Frontal cortex (tissue), 4 donors: ENCODE data around the gene SCMH1. TPM values are rescaled to one million over a fixed set of nuclear protein-coding genes. Genes with fewer than 3 reads are reported as not detected.
"Not testable (repeated sequence)": the region's sequence is repeated elsewhere in the genome, so short reads cannot be mapped to it uniquely, and the experiment has no call there.

Source experiments
- DNase-seq, 2 donors: peaks; one replicate each; pipeline ENCODE4 v3.0.0; 2012; ENCODE audit warnings: low spot score in 2 of 2
- FAIRE-seq: peaks from 2 replicates; lab custom pipeline; 2012; peaks lifted over from hg19 to GRCh38; lab: Jason Lieb, UNC
- total RNA-seq: library from RNA; depleted of rRNA; stranded (reverse); fragments of >200 nt; gene quantifications from one replicate; pipeline ENCODE4 v1.2.3, GENCODE V29; 2014
- donor health status: control.
- donor health status: control.
- donor health status: control.

Gene SCMH1
- total RNA-seq, 1 donor from 2014 or later = 29.8 TPM

DNA sequence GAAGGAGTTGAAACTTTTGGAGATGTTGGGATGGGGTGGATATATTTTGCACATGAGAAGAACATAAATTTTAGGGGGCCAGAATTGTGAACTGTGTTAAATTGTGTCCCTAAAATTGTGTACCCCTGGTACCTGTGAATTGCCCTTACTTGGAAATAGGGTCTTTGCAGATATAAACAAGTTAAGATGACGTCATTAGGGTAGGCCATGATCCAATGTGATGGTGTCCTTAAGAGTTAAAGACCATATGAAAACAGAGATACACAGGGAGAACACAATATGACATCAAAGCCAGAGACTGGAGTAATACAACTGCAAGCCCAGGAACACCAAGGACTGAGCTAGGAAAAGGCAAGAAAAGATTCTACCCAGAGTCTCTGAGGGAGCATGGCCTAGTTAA, 24.0 kb downstream of the SCMH1 start:
- DNase-seq = no peak
- no peak for FAIRE-seq

DNA sequence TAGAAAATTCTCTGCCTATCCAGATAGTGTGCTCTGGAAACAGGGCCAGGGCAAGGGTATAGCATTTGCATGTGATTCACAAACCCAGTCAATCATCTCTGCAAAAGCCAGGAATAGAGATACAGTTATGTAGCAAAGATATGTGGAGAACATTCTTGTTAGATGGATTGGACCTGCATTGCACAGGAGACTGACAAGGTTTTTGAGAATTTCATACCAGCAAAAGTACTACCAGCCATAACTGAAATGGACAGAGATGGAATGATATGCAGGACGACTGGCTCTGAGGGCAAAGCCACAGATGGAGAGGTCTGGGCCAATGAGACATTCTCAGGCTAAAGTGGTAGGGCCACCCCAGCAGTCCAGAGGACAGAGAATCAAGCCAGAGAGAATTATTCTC, 24.7 kb downstream of the SCMH1 start:
- FAIRE-seq = no peak
- no peak for DNase-seq

DNA sequence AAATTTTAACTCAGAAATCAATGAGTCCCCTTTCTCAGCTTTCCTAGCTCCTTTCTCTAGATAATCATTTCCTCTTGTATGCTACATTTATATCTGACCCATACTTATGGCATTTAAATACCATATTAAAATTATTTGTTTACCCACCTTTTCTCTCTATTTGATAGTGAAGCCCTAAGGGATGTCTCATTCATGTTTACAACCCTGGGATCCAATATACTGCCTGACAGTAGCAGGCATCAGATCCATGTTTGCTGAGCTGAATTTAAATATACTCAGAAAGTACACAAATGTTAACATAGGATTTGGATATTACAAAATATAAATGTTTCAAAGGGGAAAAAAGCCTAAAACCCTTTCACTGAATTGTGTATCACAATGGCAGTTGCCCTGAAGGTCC, 26.5 kb downstream of the SCMH1 start:
- no peak for FAIRE-seq
- DNase-seq = no peak

DNA sequence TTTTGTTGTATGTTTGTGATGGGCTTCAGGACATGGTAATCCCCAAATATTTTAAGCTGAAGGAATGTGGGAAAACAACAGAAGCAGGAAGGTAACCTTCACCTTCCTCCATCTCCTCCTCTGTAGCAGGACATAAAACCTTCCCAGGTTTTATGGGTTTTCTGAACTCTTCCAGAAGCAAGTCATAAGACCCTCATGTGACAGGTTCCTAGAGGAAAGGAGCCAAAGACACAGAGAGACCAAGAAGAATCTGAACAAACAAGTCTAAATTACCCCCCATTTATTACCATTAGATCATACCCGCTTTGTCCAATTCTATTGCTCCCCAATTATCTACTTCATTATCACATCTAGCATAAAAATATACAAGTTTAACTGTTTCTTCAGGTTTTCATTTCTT, 28.8 kb downstream of the SCMH1 start:
- DNase-seq = no peak
- no peak for FAIRE-seq

DNA sequence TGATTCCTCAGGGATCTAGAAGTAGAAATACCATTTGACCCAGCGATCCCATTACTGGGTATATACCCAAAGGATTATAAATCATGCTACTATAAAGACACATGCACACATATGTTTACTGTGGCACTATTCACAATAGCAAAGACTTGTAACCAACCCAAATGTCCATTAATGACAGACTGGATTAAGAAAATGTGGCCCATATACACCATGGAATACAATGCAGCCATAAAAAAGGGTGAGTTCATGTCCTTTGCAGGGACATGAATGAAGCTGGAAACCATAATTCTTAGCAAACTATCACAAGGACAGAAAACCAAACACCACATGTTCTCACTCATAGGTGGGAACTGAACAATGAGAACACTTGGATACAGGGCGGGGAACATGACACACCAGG, 30.5 kb downstream of the SCMH1 start:
- FAIRE-seq, DNase-seq: not testable (repeated sequence)

DNA sequence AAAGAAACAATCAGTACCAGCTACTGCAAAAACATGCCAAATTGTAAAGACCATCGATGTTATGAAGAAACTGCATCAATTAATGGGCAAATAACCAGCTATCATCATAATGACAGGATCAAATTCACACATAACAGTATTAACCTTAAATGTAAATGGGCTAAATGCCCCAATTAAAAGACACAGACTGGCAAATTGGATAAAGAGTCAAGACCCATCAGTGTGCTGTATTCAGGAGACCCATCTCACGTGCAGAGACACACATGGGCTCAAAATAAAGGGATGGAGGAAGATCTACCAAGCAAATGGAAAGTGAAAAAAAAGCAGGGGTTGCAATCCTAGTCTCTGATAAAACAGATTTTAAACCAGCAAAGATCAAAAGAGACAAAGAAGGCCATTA, 35.1 kb downstream of the SCMH1 start:
- not testable (repeated sequence) for FAIRE-seq, DNase-seq

DNA sequence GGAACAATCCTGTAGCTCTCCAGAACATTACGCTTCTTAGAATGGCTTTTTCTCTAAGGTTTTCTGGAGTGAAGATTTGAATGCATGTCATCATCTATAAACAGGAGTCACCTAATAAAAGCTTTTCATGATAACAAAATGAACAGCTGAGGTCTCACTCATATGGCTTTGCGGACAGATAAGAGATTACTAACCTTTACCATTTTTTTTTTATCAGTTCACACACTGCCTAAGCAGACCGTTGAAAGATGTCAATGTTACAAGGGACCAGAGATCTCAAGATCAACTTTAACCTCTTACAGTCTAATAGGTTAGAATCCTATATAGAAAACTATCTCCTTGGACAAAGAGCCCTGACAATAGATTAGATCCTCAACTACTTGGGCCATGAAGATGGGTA, 41.4 kb downstream of the SCMH1 start:
- FAIRE-seq = no peak
- no peak for DNase-seq

DNA sequence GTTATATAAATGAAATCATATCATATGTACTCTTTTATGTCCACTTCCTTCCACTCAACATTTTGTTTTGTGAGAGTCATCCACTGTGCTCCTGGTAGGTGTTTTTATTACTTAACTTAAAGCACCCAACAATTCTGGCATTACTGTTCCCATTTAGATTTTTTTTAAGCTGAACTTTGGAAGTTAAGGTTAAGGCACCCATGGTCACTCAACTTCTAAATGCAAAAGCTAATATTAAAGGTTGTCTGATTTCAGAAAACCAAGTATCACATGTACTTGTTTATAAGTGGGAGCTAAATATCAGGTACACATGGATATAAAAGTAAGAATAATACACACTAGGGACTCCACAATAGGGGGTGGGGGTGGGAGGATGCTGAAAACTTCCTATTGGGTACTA, 42.7 kb downstream of the SCMH1 start:
- no peak for DNase-seq
- FAIRE-seq = no peak

DNA sequence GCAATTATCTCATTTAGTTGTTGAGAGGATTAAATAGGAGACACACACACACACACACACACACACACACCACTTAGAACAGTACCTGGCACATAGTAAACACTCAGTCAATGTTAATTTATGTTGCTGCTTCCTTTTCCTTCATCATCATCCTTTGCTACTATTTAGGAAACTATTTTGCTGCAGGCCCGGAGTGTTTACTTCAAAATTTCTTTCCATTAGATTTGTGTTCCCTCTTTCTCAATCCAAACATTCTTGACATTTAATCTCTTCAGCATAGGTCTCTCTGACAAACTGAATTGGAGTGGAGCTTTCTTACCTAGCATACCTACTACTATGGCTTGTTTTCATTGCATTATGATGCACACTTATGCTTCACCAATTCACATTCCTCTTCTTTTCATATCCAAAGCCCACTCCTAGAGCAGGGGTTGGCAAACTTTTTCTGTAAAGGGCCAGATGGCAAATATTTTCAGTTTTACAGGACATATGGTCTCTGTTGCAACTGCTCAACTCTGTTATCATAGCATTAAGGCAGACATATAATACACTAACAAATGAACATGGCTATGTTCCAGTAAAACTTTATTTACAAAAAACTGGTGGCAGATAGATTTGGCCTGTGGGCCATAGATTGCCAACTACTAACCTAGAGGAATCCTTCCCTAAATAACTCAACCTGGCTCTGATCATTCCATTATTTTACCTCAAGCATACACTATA, 49.5 kb downstream of the SCMH1 start:
- FAIRE-seq (no peak), DNase-seq (no peak)

DNA sequence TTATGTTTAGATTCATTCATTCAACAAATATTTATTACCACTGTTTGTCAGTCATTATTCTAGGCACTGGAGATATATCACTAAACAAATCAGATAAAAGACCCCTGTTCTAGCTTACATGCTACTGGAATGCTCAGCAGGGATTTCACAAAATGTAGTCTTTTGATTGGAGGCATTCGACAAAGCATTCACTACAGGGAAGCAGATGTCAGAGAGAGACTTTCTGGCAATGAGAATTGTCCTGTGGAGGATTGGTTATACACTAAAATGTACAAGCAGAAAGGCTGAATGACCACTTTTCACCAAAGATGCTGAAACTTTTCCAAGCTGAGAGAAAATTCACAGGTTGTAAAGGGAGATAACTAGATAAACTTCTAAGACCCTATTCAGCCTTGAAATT, 57.7 kb downstream of the SCMH1 start:
- DNase-seq (no peak), FAIRE-seq (no peak)

DNA sequence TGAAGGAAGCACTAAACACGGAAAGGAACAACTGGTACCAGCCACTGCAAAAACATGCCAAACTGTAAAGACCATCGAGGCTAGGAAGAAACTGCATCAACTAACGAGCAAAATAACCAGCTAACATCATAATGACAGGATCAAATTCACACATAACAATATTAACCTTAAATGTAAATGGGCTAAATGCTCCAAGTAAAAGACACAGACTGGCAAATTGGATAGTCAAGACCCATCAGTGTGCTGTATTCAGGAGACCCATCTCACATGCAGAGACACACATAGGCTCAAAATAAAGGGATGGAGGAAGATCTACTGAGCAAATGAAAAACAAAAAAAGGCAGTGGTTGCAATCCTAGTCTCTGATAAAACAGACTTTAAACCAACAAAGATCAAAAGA, 63.9 kb downstream of the SCMH1 start:
- not testable (repeated sequence) for DNase-seq, FAIRE-seq

DNA sequence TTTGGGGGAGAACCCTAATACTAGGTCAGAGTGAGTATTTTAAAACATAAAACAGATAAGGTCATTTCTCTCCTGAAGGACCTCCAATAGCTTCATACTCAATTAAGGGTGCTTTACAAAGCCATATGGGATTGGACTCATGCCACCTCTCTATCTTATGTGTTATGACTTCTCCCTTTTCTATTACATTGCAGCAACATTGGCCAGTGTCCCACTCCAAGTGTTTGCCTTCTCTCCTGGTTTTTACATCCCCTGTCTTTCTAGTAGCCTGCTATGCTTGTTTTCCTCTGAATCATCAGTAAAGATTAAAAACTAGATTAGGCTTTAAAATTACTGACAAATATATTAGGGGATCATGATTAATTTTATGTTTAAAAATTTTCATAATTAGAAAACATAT, 66.6 kb downstream of the SCMH1 start:
- FAIRE-seq (no peak), DNase-seq (no peak)

DNA sequence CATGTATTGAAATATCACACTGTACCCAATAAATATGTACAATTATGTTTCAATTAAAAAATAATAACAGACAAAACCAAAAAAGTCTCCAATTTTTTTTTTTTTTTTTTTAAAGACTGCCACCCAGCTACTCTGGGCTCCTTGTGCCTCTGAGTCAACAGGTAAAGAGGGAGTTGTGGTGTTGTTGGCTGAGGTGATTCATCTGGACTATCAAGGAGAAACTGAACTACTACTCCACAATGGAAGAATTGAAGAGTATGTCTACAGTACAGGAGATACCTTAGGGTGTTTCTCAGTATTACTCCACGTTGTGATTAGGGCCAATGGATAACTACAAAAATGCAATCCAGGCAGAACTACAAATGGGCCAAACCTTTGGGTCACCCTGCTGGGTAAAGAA, 67.9 kb downstream of the SCMH1 start:
- FAIRE-seq (no peak), DNase-seq (no peak)

DNA sequence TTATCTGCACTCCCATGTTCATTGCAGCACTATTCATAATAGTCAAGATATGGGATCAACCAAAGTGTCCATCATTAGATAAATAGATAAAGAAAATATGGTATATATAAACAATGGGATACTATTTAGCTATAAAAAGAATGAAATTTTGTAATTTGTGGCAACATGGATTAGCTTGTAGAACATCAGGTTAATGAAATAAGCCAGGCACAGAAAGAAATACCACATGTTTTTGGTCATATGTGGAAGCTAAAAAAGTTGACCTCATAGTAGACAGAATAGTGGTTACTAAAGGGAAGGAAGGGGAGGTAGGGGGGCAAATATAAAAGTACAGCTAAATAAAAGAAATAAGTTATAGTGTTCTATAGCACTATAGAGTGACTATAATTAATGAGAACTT, 68.5 kb downstream of the SCMH1 start:
- DNase-seq = no peak
- no peak for FAIRE-seq

DNA sequence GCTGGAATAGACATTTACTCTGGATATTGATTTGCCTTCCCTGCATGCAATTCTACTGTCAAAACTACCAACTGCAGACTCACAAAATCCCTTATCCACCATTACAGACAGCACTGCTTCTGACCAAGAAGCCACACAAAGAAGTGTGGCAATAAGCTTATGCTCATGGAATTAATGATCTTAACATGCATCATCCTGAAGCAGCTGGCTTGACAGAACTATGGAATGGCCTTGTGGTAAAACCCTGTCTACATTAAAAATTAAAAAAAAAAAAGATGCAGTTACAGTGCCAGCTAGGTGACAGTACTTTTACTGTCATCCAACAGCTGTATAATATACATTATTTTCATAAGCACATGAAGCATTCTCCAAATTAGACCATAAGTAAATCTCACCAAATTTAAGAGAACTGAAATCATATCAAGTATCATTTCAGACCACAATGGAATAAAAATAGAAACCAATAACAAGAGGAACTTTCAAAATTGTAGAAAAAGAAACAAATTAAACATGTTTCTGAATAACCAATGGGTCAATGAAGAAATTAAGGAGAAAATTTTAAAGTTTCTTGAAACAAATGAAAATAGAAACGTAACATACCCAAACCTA, 70.7 kb downstream of the SCMH1 start:
- DNase-seq (no peak), FAIRE-seq (no peak)

DNA sequence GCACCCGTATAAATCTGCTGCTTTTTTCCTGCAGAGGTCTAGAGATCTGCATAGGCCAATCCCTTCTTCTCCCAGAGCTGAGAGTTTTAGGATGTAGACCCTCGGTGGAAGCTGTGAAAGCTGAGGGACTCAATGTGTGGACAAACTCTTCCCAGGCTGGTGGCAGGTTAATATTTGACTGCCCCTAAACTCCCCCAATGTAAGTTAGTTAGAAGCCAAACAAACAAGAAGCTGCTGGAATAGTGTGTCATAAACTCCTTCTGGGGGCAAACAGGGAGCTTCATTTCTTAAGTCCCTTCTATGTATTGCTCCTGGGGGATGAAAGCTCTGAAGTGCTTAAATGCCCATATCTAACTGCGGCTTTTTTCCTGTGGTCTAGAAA, 72.3 kb downstream of the SCMH1 start:
- no peak for DNase-seq
- FAIRE-seq = no peak

DNA sequence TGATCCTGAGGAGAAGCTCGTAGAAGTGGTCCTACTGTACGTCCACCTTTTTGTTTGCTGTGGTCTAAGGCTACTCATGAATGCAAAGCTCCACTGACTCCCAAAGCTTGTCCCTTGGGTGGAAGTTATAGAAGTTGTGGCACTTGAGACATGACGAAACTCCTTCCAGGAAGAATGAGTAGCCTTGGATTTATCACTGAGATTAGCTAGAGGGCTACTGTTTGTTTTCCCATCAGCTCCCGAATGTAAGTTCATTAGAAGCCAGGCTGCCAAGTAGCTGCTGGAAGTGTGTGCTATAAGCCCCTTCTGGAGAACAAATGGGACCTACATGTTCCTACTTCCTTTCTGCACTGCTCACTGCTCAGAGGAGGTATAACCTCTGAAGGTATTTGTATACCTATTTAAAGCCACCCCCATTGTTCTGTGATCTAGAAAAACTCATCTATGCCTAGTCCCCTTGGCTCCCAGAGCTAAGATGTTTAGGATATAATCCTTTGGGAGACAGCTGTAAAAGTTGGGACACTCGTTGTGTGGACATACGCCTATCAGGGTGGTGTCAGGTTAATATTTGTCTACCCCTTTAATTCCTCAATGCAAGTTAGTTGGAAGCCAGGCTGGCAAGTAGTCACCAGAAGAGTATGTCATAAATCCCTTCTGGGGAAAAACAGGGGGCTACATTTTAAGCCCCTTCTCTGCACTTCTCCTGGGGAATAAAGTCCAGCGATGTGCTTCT, 72.9 kb downstream of the SCMH1 start:
- FAIRE-seq = no peak
- no peak for DNase-seq

DNA sequence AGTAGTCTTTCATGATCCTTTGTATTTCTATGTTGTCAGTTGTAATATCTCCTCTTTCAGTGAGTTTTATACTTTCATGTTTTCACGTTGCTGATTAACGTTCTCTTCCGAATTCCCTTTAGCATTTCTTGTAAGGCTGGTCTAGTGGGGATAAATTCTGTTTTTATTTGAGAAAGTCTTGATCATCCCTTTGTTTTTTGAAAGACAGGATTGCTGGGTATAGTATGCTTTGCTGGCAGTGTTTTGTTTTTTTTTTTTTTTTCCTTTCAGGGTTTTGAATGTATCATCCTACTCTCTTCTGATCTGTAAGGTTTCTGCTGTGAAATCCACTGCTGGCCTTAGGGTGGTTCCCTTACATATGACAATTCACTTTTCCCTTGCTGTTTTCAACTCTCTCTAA, 74.4 kb downstream of the SCMH1 start:
- FAIRE-seq (no peak), DNase-seq (no peak)

DNA sequence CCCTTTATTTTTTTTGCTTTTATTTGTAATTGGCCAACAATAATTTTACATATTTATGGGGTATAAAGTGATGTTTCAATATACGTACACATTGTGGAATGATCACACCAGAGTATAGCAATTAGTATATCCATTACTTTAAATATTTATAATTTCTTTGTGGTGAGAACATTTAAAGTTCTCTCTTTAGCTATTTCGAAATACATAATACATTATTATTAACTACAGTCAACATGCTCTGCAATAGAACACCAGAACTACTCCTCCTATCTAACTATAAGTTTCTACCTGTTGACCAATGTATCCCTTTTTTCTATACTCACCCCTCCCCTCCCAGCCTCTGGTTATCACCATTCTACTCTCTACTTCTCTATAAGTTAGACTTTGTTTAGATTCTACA, 77.4 kb downstream of the SCMH1 start:
- FAIRE-seq (no peak), DNase-seq (no peak)

DNA sequence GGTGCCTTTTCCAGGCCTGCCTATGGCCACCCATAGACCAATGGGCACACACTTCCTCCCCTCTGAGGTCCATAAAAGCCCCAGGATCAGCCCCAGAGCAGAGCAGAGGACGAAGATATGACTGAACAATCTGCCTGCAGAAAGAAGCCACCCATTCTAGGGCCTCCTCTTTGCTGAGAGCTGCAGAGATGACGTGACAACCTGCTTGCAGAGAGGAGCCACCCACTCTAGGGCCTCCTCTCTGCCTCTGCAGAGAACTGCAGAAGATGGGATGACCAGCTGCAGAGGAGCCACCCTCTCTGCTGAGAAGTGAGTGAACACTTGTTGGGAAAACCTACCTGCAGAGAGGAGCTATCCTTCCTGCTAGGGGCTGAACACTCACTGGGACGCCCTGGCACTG, 79.7 kb downstream of the SCMH1 start:
- no peak for FAIRE-seq
- DNase-seq = no peak

DNA sequence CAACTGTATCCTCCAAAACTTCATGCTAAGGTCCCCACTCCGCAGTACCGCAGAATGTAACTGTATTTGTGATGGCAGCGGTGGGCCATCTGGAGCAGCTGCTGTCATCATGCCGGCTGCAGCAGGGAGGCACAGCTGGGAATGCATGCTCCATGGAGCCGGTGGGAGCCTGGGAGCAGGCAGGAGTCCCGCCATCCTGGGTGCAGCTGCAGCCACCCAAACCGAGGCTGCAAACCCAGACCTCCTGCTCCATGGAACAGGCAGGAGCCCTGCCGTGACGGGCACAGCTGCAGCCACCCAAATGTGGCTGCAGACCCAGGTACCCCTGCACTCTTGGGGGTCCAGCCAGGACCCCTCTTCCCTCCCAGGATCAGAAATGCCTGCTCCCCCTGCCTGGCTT, 80.3 kb downstream of the SCMH1 start:
- FAIRE-seq (no peak), DNase-seq (no peak)
